ENCODE results near the gene RASSF5.

The RASSF5 gene

GRCh38 chr1:206507284-206508129, at the start of gene RASSF5:
RASSF5 (plus strand) TSS chr1:206507531; CDS start chr1:206507603, 72 bp downstream.
- DNase-seq (ENCODE audit: low read depth): peak; percentile 69

GRCh38 chr1:206459703-206460102, 47.6 kb upstream of the RASSF5 start:
- no peak for DNase-seq (ENCODE audit: low read depth)

- no peak for DNase-seq (ENCODE audit: low read depth)
Measured at GRCh38 chr1:206460836-206461426, 46.4 kb upstream of the RASSF5 start.

- peak; percentile 72 for DNase-seq (ENCODE audit: low read depth)
Measured at GRCh38 chr1:206461602-206462455, 45.5 kb upstream of the RASSF5 start.

- DNase-seq (ENCODE audit: low read depth): no peak
Measured at GRCh38 chr1:206463137-206463536, 44.2 kb upstream of the RASSF5 start.

GRCh38 chr1:206463911-206464310, 43.4 kb upstream of the RASSF5 start:
- no peak for DNase-seq (ENCODE audit: low read depth)

GRCh38 chr1:206464456-206464964, 42.8 kb upstream of the RASSF5 start:
- peak; percentile 98 for DNase-seq (ENCODE audit: low read depth)

- DNase-seq (ENCODE audit: low read depth): no peak
Measured at GRCh38 chr1:206465951-206466350, 41.4 kb upstream of the RASSF5 start.

- DNase-seq (ENCODE audit: low read depth): no peak
Measured at GRCh38 chr1:206466840-206467649, 40.3 kb upstream of the RASSF5 start.

GRCh38 chr1:206467915-206468314, 39.4 kb upstream of the RASSF5 start:
- peak; percentile 65 for DNase-seq (ENCODE audit: low read depth)

GRCh38 chr1:206468571-206468970, 38.8 kb upstream of the RASSF5 start:
- no peak for DNase-seq (ENCODE audit: low read depth)

- no peak for DNase-seq (ENCODE audit: low read depth)
Measured at GRCh38 chr1:206469411-206469932, 37.9 kb upstream of the RASSF5 start.

- DNase-seq (ENCODE audit: low read depth): peak; percentile 75
Measured at GRCh38 chr1:206469933-206470691, 37.2 kb upstream of the RASSF5 start, which contains the start of gene IKBKE. IKBKE (plus strand) TSS chr1:206470476; CDS start chr1:206473228, 2,752 bp downstream.

GRCh38 chr1:206470692-206471414, 36.5 kb upstream of the RASSF5 start:
- DNase-seq (ENCODE audit: low read depth): peak; percentile 91

GRCh38 chr1:206471415-206471801, 35.9 kb upstream of the RASSF5 start:
- DNase-seq (ENCODE audit: low read depth): no peak

GRCh38 chr1:206472024-206472423, 35.3 kb upstream of the RASSF5 start:
- no peak for DNase-seq (ENCODE audit: low read depth)

GRCh38 chr1:206472454-206472853, 34.9 kb upstream of the RASSF5 start:
- peak; percentile 96 for DNase-seq (ENCODE audit: low read depth)

GRCh38 chr1:206472886-206473285, 34.4 kb upstream of the RASSF5 start:
- no peak for DNase-seq (ENCODE audit: low read depth)

GRCh38 chr1:206476058-206476457, 31.3 kb upstream of the RASSF5 start:
- DNase-seq (ENCODE audit: low read depth): no peak

GRCh38 chr1:206476591-206476990, 30.7 kb upstream of the RASSF5 start:
- DNase-seq (ENCODE audit: low read depth): no peak

Measured in iris pigment epithelial cell (primary cell).